ENCODE data around the gene COBL.
"Not testable (repeated sequence)": the region's sequence is repeated elsewhere in the genome, so short reads cannot be mapped to it uniquely, and the experiment has no call there.

The COBL gene

DNA sequence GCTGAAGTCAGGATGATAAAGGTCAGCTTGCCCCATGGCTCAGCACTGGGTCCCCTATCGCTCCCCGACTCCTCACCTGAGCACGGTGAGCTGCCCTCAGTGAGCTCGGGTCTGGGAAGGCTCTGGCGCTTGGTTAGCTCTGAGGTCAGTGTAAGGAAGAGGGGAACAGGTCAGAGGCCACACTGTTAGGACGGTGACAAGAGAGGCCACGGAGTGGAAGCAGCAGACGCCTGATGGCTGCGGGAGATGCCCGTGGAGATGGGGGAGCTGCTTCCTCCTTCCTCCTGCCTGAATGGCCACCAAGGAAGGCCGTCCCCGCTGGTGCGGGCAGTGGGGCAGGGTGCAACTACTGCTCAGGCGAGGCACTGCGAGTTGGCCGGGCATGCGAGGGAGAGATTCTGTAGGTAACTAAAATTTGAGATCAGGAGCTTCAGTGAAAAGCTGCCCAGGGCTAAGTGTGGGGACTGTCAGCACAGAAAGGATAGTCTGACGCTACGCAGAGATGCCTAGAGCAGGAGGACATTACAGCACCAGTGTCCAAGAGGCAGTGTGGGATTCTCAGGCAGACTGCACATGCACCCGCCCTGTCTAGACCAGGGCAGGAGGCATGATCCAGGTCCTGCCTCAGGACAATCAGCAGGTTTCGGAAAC, 302.6 kb downstream of the COBL start:
- in situ Hi-C loops (cut with MboI; ENCODE audit: low sequenced_read_pairs), result no loop called here

DNA sequence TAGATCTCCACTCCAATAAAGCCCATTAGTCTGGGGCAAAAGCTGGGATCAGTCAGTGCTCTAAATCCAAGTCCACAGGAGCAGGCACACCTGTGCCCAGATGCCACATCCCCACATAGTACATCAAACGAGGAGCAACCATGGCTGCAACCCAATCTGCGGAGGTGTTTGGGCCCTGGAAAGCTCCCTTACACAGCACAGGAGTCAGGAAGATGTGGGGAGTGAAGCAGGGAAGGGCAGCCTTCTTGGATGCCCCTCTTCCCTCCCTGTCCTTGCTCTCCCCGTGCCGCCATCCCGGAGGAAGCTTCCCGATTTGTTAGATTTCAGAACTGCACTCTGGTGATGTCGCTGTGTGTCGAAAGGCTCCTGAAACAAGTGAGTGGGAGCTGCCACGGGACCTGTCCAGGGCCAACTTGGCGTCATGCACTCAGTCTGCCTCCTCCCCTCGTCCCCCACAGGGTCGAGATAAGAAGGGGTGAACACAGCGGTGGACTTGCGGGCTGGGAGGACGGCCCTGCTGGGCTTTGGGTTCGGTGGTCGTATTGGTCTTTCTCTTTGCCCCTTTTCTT, 303.3 kb downstream of the COBL start:
- in situ Hi-C loops (cut with MboI; ENCODE audit: low sequenced_read_pairs), result no loop called here

DNA sequence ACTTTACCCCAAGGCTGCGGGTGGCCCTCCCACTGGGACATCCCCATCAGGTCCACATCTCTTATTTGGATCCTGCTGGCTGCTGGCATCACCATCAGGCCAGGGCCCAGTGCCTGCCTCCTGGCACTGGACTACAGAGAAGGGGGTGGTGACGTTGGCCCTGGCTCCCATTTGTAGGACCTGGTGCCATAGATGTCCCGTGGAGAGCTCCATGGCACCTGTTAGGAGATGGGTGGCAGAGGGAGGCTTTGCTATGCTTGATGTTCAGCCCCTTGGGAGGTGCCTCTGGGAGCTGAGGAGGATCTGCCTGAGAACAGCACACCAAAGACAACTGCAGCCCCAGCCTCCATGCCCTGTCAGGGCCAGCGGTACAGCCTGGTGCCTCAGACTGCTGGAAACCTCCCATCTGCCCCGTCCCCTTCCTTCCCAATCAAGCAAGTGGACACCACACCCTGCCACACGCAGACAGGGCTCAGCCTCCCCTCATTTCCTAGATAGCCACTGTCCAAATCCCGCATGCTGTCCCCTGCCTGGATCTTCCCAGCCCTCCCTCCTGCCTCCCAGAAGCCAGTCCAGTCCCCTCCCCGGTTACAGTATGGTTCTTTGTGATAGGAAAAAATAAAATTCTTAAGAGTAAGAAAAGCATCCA, 303.9 kb downstream of the COBL start:
- in situ Hi-C loops (cut with MboI; ENCODE audit: low sequenced_read_pairs), result no loop called here

DNA sequence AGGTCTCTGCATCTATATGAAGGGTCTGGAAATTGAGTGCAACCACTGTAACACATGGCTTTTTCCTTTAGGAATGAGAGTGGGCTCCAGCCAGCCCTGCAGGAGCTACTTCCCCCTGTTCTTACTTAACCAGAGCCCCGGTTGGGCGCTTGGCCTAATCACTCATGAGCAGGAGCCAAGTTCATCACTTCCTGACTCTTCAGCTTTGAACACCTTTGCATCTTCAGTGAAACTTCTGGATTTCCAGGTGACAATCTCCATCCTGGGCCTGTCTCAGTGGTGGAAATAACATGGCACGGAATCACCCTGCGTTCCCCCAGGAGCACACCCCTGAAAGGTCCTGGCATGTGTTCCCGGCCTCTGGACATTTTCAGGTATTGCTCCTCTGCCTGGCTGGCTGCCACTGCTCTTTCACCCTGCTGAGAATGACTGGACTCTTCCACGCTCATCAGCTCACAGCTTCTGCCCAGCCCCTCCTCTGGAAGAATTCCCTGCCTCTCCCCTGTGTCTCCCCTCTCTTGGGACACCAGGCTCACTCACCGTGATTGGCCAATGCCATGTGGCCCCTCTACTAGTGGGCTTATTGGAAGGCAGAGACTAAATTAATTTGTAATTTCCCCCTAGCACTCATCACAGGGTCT, 304.8 kb downstream of the COBL start:
- in situ Hi-C loops (cut with MboI; ENCODE audit: low sequenced_read_pairs), result no loop called here

DNA sequence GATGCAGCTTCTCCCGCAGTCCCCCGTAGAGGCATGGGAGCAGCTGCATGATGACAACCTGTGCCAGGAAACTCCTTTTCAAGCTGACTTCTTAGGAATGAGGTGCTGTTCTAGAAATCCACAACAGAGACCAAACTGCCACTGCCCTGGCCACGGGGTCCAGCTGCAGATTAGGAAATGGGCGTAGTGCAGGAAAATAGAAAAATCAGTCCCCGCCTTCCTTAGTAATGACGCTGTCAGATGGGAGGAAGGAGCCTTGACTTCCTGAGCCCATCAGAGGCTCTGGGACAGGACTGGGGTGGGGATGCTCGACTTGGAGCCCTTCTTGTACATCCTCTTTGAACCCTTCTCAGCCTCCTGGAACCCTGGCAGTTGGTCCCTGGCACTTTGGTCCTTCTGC, 306.1 kb downstream of the COBL start:
- in situ Hi-C loops (cut with MboI; ENCODE audit: low sequenced_read_pairs), result no loop called here

DNA sequence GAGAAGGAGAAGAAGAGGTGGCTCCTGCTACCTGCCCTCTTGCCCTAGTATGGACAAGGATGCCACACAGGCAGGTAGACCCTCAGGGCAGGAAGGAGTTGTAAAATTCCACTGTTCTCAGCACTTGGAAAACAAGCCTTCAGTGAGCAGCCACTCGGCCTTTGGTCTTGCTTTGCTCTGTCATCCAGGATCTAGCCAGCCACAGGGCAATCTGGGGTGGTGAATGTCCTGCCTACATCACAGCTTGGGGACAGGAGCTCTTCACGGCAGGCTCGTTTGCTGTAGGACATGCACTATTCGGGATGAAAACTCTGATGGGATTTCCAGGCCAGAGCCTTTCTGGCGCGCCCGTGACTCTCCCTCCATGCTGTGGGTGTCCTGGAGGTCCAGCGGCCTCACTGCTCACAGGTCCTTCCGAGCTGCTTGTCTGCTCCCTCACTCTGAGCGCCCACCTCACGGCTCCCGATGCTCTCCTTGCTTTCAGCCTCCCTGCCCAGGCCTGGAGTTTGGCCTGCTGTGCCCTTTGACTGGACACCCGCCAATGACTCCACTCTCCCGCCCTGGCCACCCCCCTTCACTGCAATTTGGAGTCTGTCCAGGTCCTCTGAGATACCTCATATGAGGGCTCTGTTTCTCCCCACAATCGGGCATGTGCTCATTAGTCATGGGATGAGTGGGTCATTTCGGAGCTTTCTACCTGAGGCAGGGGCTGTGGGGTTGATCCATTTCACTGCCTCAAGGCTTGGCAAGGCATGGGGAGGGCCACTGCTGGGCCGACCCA, 306.7 kb downstream of the COBL start:
- in situ Hi-C loops (cut with MboI; ENCODE audit: low sequenced_read_pairs), result no loop called here

DNA sequence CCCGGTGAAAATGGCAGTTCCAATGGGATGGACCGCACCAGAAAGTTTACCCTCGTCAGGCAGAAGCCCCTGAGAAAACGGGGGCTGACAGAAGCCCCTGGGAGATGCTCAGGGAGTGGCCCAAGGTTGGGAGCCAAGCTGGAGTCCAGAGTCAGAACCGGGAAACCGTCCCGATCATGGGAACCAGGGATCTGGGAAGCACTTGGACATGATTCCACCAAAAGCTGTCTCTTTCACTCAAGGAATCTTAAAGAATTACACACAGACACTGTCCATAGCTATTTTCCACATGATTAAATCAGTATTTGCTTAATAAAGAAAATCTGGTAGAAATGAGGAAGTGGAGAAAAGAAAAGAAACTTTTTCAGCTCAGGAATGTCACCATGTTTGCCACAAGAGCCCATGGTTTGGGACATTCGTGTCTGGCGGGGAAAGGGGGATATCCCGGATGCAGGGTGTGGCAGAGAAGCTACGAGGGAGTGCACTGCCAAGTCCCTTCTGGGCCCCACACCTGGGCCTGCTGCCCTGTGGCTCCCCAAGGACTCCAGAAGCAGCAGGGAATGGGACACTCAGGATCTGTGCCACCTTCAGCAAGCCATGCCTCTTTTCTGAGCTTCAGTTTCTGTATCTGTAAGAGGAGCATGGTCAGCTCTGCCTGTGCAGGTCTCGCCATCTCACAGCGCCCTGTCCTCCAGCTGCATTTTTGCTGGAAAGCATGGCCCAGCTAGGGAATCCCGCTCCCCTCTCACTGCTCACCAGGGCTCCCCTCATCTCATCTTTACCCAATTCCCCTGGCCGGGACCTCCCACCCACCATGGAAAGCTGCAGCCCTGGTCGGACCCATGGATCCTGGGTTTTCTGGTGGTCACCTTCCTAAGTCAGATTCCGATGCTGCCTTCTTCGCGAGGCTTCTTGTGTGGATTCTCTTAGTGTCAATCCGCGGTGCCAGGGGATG, 308.8 kb downstream of the COBL start:
- in situ Hi-C loops (cut with MboI; ENCODE audit: low sequenced_read_pairs), result no loop called here

DNA sequence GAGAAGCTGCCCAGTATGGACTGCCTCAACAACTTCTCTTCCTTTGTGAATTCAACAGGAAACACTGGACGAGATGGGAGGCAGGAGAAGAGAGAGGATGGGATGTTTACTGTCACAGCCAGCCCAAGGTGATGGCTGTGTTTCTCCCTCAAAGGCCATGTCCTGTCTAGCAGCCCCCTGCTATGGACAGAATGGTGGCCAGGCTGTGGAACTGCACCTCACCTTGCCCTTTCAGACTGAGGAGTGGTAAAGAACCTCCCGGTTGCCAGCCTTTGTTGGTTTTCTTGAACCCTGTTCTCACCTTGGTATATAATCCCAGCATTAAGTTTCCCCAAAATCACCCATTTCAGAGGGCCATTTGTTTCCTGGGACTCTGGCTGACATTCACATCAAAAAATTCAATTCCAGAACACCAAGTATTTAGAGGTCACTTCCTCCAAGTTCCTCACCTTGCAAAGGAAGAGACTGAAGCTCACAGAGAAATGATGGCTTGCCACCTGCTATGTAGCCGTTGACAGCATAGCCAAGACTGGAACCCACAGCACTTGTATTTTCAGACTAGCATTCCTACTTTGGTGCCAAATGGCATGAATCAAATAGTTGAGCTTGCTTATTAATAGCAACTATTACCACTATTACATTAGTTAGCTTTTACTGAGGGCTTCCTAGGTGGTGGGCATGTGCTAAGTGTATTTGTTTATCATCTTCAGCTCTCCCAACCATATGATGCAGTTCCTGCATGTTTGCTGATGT, 309.9 kb downstream of the COBL start:
- in situ Hi-C loops (cut with MboI; ENCODE audit: low sequenced_read_pairs), result no loop called here

DNA sequence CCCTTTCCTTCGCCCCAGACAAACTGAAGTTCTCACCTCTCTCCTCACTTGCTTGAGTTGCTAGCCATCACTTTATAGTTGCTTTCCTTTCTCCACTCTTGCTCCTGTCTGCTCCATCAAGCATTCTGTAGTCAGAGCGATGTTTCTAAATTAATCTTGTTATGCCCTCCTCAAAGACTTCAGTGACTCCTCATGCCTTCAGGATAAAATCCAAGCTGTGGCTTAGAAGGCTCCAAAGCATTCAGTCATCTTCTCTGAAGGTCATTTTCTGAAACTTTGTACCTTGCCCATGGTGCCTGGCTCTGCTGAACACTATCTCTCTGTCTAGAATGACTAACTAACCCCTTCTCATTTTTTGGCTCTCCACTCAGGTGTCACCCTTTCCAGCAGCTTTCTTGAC, 311.5 kb downstream of the COBL start:
- in situ Hi-C loops (cut with MboI; ENCODE audit: low sequenced_read_pairs), result no loop called here

DNA sequence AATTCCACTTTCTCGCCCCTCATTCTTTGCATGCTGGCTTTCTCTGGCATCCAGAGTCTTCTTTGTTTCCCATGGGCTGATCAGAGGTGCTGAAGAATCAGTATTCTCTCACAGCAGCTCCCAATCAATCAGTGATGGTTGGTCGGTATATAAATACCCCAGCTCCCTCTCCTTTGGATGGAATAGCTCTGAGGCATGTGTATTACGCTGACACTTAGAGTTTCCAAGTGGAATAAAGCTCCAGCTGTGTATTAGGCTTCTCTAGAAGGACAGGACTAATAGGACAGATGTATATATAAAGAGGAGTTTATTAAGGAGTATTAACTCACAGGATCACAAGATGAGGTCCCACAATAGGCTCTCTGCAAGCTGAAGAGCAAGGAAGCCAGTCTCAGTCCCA, 315.7 kb downstream of the COBL start:
- in situ Hi-C loops (cut with MboI; ENCODE audit: low sequenced_read_pairs), result no loop called here

DNA sequence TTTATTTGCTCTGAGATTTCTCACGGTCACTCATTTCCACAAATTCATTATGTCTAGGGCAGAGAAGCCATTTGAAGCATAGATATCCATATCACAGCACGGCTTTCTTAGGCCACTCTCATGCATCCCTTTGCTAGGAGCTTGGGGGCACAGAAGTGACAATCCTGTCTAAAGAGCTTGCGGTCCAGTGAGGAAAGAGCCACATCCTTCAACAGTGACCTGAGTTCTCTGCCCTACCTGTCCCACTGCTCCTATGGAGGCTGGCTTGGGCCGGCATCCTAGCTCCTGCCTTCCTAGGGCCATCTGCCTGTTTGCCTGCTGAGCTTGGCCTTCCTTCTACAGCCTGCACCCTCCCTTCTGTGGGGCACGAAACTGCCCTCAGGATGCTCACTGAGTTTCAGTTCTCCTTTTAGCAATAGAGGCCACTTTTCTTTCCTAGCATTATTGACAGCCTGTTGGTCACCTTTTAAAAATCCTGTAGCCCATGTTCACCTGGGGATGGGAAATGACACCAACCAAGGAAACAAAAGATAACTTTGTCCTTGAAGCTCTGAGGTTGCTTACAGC, 321.8 kb downstream of the COBL start:
- in situ Hi-C loops (cut with MboI; ENCODE audit: low sequenced_read_pairs), result no loop called here

DNA sequence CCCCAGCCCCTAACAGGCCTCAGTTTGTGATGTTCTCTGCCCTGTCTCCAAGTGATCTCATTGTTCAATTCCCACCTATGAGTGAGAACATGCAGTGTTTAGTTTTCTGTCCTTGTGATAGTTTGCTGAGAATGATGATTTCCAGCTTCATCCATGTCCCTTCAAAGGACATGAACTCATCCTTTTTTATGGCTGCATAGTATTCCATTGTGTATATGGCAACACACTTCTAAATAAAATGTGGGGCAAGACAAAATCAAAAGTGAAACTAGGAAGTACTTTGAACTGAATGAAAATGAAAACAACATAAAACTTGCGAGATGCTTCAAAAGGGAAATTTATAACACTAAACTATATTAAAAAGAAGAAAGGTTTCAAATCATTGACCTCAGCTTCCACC, 326.4 kb downstream of the COBL start:
- in situ Hi-C loops (cut with MboI; ENCODE audit: low sequenced_read_pairs), result not testable (repeated sequence)

DNA sequence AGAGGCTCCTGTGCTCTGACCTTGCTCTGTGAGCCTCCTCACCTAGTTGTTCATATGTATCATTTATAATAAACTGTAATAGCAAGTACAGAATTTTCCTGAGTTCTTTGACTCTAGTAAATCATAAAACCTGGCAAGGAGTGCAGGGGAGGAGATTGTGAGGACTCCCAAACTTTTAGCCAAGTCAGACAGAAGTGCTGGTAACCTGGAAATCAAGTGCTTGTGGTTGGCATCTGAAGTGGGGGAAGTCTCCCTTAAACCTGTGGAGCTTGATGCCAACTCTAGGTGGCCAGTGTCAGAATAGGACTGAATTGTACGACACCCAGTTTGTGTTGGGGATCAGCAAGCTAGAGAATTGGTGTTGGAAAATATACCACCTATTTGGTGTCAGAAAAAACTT, 327.6 kb downstream of the COBL start:
- in situ Hi-C loops (cut with MboI; ENCODE audit: low sequenced_read_pairs), result no loop called here

DNA sequence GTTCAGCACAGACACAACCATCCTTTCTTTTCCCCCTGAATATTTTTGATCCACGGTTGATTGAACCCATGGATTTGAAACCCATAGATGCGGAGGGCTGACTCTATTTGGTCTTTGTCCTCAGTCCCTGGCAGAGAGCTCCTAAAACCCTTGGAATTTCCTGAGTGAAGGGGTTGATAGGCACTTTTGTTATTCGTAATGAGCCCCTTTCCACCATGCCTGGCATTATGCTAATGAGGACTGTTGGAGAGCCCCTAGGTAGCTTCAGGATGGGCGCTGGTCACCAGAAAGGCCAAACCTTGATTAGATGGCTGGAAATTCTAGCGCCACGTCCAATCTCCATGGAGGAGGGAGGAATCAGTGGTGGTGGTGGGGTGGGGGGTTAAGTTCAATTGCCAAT, 328.1 kb downstream of the COBL start:
- in situ Hi-C loops (cut with MboI; ENCODE audit: low sequenced_read_pairs), result no loop called here

DNA sequence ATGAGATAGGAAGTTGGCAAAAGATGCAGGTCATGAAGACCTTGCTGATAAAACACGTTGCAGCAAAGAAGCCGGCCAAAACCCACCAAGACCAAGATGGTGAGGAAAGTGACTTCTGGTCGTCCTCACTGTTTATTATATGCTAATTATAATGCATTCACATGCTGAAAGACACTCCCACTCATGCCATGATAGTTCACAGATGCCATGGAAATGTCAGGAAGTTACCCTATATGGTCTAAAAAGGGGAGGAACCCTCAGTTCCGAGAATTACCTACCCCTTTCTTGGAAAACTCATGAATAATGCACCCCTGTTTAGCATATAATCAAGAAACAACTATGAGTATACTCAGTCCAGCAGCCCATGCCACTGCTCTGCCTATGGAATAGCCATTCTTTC, 331.5 kb downstream of the COBL start:
- in situ Hi-C loops (cut with MboI; ENCODE audit: low sequenced_read_pairs), result no loop called here

DNA sequence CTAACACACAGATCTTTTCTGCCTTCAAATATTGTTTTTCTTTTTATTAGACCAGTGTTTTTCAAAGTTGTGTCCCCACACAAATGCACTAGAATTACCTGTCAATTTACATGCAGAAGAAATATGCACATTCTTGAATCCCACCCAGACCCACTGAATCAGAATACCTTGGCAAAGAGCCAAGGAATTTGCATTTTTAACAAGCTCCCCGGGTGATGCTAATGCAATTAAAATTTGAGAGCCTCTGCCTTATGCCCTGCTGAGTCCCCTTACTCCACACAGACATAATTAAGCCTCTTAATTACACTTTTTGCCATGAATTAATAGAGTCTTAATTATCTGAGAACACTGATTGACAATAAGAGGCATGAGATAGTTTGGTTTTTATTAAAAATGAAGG, 332.8 kb downstream of the COBL start:
- in situ Hi-C loops (cut with MboI; ENCODE audit: low sequenced_read_pairs), result no loop called here

DNA sequence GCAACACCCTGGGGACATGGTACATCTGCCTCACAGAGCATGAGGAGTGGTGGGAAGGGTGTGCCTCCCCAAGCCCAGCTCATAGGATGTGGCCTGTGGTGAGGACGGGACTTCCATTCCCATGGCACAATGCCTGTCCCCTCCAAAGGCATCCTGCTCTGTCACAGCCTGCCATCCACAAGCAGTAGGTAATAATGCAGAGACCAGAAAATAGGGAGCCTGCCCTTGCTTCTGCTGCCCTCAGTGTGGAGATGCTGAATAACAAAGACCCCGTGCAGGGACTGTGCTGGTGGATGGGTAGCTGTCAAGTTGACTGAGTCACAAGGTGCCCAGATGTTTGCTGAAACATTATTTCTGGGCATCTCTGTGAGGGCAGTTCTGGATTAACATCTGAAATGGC, 334.0 kb downstream of the COBL start:
- in situ Hi-C loops (cut with MboI; ENCODE audit: low sequenced_read_pairs), result no loop called here

DNA sequence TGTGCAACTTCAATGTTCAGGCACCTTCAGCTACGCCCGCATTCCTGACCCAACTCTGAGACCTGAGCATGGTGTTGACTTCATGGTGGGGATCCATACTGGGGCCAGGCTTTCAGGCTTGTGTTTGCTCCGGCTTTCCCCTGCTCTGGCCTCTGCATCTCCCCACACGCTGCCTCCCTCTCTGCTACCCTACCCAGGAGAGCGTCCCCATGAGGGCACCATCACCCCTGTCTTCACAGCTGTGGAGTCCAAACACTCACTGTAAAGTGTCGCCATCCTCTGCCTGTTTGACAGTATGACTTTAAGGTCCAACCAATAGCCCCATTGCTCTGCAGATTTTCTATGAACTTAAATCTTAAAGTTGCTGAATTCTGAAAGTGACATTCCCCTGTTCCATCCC, 334.9 kb downstream of the COBL start:
- in situ Hi-C loops (cut with MboI; ENCODE audit: low sequenced_read_pairs), result no loop called here

DNA sequence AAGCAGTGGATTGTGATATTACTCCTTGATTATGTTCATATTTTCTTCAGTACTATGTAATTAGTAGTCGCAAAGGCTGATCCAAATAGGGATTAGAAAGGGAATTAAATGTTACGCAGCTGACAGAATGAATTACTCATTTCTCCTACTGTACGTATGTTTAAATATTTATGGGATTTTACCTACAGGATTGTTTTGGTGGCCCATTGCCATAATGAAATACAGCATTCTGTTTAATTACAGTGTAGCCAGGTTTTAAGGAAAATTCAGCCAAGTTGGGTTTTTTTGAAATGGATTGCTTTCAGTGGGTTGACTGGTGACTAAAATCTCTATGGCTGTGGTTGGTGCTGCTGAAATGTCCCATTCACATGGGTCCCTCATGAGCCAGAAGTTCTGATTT, 336.2 kb downstream of the COBL start:
- in situ Hi-C loops (cut with MboI; ENCODE audit: low sequenced_read_pairs), result no loop called here

Data from HL-60/S4 treated with retinoic acid at 250 ng/mL for 4 days and 3 days (cell line).